Measurements from ENCODE around the gene TBC1D22A. TPM values are rescaled to one million over a fixed set of nuclear protein-coding genes. Genes with fewer than 3 reads are reported as not detected.
A peak's percentile ranks its signal among the peaks of the same experiment; 100 is the strongest.

The TBC1D22A gene
- total and polyA plus RNA-seq, 2 donors from 2014 or later = 24.6 to 39.4 TPM

- Histone ChIP-seq H3K9me3 (ENCODE audit: control insufficient read depth in 2 of 3, insufficient read depth in 1 of 3, low read length in 3 of 3) (no peaks in the 10 kb centered on the region), H3K27me3 (ENCODE audit: control insufficient read depth, insufficient read depth, low read length) (no peaks in the 10 kb centered on the region), H3K4me1 (ENCODE audit: control insufficient read depth in 2 of 3, insufficient read depth in 2 of 3, low read depth in 1 of 3, low read length in 3 of 3) (peaks cover 0 to 8% (median 6%) of the 10 kb centered on the region in 3 donors), H3K9ac (ENCODE audit: low read length in 3 of 3) (no peak overlapping the region), H3K36me3 (ENCODE audit: control insufficient read depth in 2 of 3, insufficient read depth in 3 of 3, low read length in 3 of 3) (peaks cover 11 to 27% (median 21%) of the 10 kb centered on the region in 3 donors), H3K4me3 (ENCODE audit: low read length in 3 of 3) (no peak overlapping the region), H3K27ac (ENCODE audit: low read depth in 2 of 2, low read length in 2 of 2) (no peak overlapping the region)
- intact Hi-C loops (cut with DNase I) = no loop called here
- FAIRE-seq (no peak), DNase-seq (peak in 3 of 5 donors; percentile 51 to 68 (median 67))
- TF ChIP-seq CTCF (IDR thresholded peaks at IDR 0.05; ENCODE audit: borderline replicate concordance, extremely low read depth, insufficient read depth) = no peak
Observed at GRCh38 chr22:46721501-46722085, 40.9 kb upstream of the TBC1D22A start.

GRCh38 chr22:46723882-46724281 is 38.6 kb upstream of the TBC1D22A start:
- Histone ChIP-seq H3K27ac (ENCODE audit: low read depth in 2 of 2, low read length in 2 of 2) (no peak overlapping the region), H3K9me3 (ENCODE audit: control insufficient read depth in 2 of 3, insufficient read depth in 1 of 3, low read length in 3 of 3) (no peaks in the 10 kb centered on the region), H3K9ac (ENCODE audit: low read length in 3 of 3) (no peak overlapping the region), H3K4me3 (ENCODE audit: low read length in 3 of 3) (no peak overlapping the region), H3K27me3 (ENCODE audit: control insufficient read depth, insufficient read depth, low read length) (no peaks in the 10 kb centered on the region), H3K4me1 (ENCODE audit: control insufficient read depth in 2 of 3, insufficient read depth in 2 of 3, low read depth in 1 of 3, low read length in 3 of 3) (peaks cover 0 to 25% (median 16%) of the 10 kb centered on the region in 3 donors), H3K36me3 (ENCODE audit: control insufficient read depth in 2 of 3, insufficient read depth in 3 of 3, low read length in 3 of 3) (peaks cover 6 to 14% (median 11%) of the 10 kb centered on the region in 3 donors)
- no peak for TF ChIP-seq CTCF (IDR thresholded peaks at IDR 0.05; ENCODE audit: borderline replicate concordance, extremely low read depth, insufficient read depth)
- FAIRE-seq (no peak), DNase-seq (no peak)
- intact Hi-C loops (cut with DNase I) = no loop called here

GRCh38 chr22:46725096-46725495 is 37.4 kb upstream of the TBC1D22A start:
- Histone ChIP-seq H3K36me3 (ENCODE audit: control insufficient read depth in 2 of 3, insufficient read depth in 3 of 3, low read length in 3 of 3) (peaks cover 1 to 2% (median 2%) of the 10 kb centered on the region in 3 donors), H3K9me3 (ENCODE audit: control insufficient read depth in 2 of 3, insufficient read depth in 1 of 3, low read length in 3 of 3) (no peaks in the 10 kb centered on the region), H3K4me1 (ENCODE audit: control insufficient read depth in 2 of 3, insufficient read depth in 2 of 3, low read depth in 1 of 3, low read length in 3 of 3) (peaks cover 0 to 26% (median 18%) of the 10 kb centered on the region in 3 donors), H3K27me3 (ENCODE audit: control insufficient read depth, insufficient read depth, low read length) (no peaks in the 10 kb centered on the region), H3K9ac (ENCODE audit: low read length in 3 of 3) (no peak overlapping the region), H3K27ac (ENCODE audit: low read depth in 2 of 2, low read length in 2 of 2) (no peak overlapping the region), H3K4me3 (ENCODE audit: low read length in 3 of 3) (no peak overlapping the region)
- intact Hi-C loops (cut with DNase I) = no loop called here
- DNase-seq = no peak
- no peak for TF ChIP-seq CTCF (IDR thresholded peaks at IDR 0.05; ENCODE audit: borderline replicate concordance, extremely low read depth, insufficient read depth)
- no peak for FAIRE-seq
